Mesendoderm (in vitro differentiated cells): Measurements from ENCODE around the gene SYT2.

Experiments used
- DNase-seq: peaks from one replicate; pipeline ENCODE4 v3.0.0; 2013
- H2AK5ac ChIP-seq: 2 replicates; pipeline ENCODE4 v1.6.1; 2013; ENCODE audit warnings: low read length, inconsistent platforms
- H2BK120ac ChIP-seq: 2 replicates; pipeline ENCODE4 v1.6.1; 2013; ENCODE audit warnings: low read depth, mild to moderate bottlenecking, low read length, moderate library complexity, mixed read lengths
- H2BK15ac ChIP-seq: replicated peaks from 2 replicates; pipeline ENCODE4 v1.6.1; 2013; ENCODE audit warnings: low read depth, mild to moderate bottlenecking, moderate library complexity
- H2BK5ac ChIP-seq: 2 replicates; pipeline ENCODE4 v1.6.1; 2013; ENCODE audit warnings: low read length, inconsistent platforms
- H3K18ac ChIP-seq: 2 replicates; pipeline ENCODE4 v1.6.1; 2013; ENCODE audit warnings: mild to moderate bottlenecking, low read length, mixed read lengths
- H3K23ac ChIP-seq: one replicate; pipeline ENCODE4 v1.6.1; 2013; ENCODE audit warnings: low read length
- H3K27ac ChIP-seq: 2 replicates; pipeline ENCODE4 v1.5.1; 2013; ENCODE audit warnings: low read depth, mild to moderate bottlenecking, inconsistent platforms, low read length, moderate library complexity
- H3K27me3 ChIP-seq: 2 replicates; pipeline ENCODE4 v1.6.1; 2013; ENCODE audit warnings: low read length, control low read depth, mild to moderate bottlenecking, inconsistent platforms; ENCODE audit not compliant: insufficient read depth, poor library complexity
- H3K36me3 ChIP-seq: 2 replicates; pipeline ENCODE4 v1.6.1; 2013; ENCODE audit warnings: low read length, inconsistent platforms; ENCODE audit not compliant: control insufficient read depth, insufficient read depth
- H3K4ac ChIP-seq: one replicate; pipeline ENCODE4 v1.6.1; 2013; ENCODE audit warnings: low read depth, mild to moderate bottlenecking, low read length, moderate library complexity
- H3K4me1 ChIP-seq: 2 replicates; pipeline ENCODE4 v1.6.1; 2013; ENCODE audit warnings: low read depth, low read length, inconsistent platforms; ENCODE audit not compliant: control insufficient read depth
- H3K4me2 ChIP-seq: 2 replicates; pipeline ENCODE4 v1.6.1; 2013; ENCODE audit warnings: low read length
- H3K4me3 ChIP-seq: 2 replicates; pipeline ENCODE4 v1.5.1; 2013; ENCODE audit warnings: mild to moderate bottlenecking, low read length
- H3K56ac ChIP-seq: one replicate; pipeline ENCODE4 v1.6.1; 2013; ENCODE audit warnings: low read length
- H3K79me1 ChIP-seq: 2 replicates; pipeline ENCODE4 v1.6.1; 2013; ENCODE audit warnings: low read length, inconsistent platforms
- H3K79me2 ChIP-seq: 2 replicates; pipeline ENCODE4 v1.6.1; 2013; ENCODE audit warnings: mild to moderate bottlenecking, low read length; ENCODE audit not compliant: control insufficient read depth, insufficient read depth
- H3K9ac ChIP-seq: 2 replicates; pipeline ENCODE4 v1.6.1; 2013; ENCODE audit warnings: low read length, inconsistent platforms
- H4K5ac ChIP-seq: one replicate; pipeline ENCODE4 v1.6.1; 2013; ENCODE audit warnings: low read length
- H4K8ac ChIP-seq: one replicate; pipeline ENCODE4 v1.6.1; 2013; ENCODE audit warnings: low read depth, mild to moderate bottlenecking, control low read depth, low read length, moderate library complexity
- whole genome bisulfite sequencing: extraction: QIAGEN DNeasy Blood & Tissue Kit; methylation state at CpG from one replicate; pipeline ENCODE4 v1.1.7; 2013; ENCODE audit warnings: low lambda C conversion rate, missing lambda C conversion rate; ENCODE audit not compliant: insufficient coverage; ENCODE audit errors: extremely low coverage; 5-methylcytosine and 5-hydroxymethylcytosine counted together

The SYT2 gene

GRCh38 chr1:202600432-202601041 is 109.7 kb downstream of the SYT2 start:
- Histone ChIP-seq H3K23ac (no peak overlapping the region), H2BK120ac (no peak overlapping the region), H3K27ac (no peak overlapping the region), H3K9ac (no peak overlapping the region), H3K4me2 (no peak overlapping the region), H4K5ac (no peak overlapping the region), H3K79me1 (no peaks in the 10 kb centered on the region), H3K4ac (no peak overlapping the region), H3K27me3 (no peaks in the 10 kb centered on the region), H3K4me3 (no peak overlapping the region), H4K8ac (no peak overlapping the region), H3K56ac (no peak overlapping the region), H3K36me3 (no peaks in the 10 kb centered on the region), H2AK5ac (no peak overlapping the region), H3K18ac (no peak overlapping the region), H2BK15ac (no peak overlapping the region), H3K79me2 (no peaks in the 10 kb centered on the region), H2BK5ac (no peak overlapping the region), H3K4me1 (no peaks in the 10 kb centered on the region)
- no peak for DNase-seq
- no CpG with 5 or more reads among the region's 10 CpGs for WGBS

DNA sequence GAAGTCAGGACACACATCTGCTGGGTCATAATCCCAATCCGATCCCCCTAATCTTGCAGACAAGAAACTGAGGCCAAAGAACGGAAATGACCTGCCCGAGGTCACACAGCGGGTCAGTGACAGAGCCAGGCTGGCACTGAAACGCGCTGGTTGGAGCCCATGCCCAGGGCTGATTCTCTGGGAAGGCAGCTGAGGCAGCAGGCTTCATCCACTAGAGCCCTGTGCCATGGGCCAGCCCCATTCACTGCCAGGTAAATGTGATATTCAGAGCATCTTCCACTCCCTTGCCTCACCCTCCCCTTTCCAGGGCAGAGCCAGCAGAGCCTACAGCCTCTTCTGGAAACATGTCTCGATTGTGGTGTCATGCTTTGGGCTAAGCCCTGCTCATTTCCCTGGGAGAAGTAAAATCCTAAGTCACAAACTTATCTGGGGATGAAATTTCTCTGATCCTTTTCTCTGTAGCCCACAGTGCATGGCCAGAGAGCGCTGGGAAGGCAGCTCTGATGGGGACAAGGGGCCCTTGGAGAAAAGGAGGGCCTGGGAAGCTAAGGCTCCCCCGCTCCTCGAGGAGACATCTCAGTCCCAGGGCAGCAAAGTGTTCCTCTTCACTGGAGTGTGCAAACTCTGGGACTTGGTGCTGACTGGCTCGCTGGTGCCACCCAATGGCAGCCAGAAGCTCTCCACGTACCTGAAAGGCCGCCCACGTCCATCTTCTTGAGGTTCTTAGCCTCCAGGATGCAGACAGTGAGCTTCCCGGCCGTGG is 110.4 kb downstream of the SYT2 start:
- DNase-seq, result peak; percentile 86
- H4K8ac ChIP-seq, result no peak overlapping the region
- H3K4me1 ChIP-seq, result no peaks in the 10 kb centered on the region
- no peak overlapping the region for H2AK5ac ChIP-seq
- no peak overlapping the region for H3K27ac ChIP-seq
- no peak overlapping the region for H2BK15ac ChIP-seq
- H3K18ac ChIP-seq, result no peak overlapping the region
- H3K23ac ChIP-seq, result no peak overlapping the region
- H3K79me1 ChIP-seq, result no peaks in the 10 kb centered on the region
- no peaks in the 10 kb centered on the region for H3K79me2 ChIP-seq
- no peak overlapping the region for H3K4ac ChIP-seq
- no peak overlapping the region for H2BK120ac ChIP-seq
- no peak overlapping the region for H4K5ac ChIP-seq
- H3K4me3 ChIP-seq, result no peak overlapping the region
- no peak overlapping the region for H3K9ac ChIP-seq
- no peak overlapping the region for H2BK5ac ChIP-seq
- H3K56ac ChIP-seq, result no peak overlapping the region
- H3K27me3 ChIP-seq, result no peaks in the 10 kb centered on the region
- no peak overlapping the region for H3K4me2 ChIP-seq
- no CpG with 5 or more reads among the region's 16 CpGs for WGBS
- no peaks in the 10 kb centered on the region for H3K36me3 ChIP-seq

DNA sequence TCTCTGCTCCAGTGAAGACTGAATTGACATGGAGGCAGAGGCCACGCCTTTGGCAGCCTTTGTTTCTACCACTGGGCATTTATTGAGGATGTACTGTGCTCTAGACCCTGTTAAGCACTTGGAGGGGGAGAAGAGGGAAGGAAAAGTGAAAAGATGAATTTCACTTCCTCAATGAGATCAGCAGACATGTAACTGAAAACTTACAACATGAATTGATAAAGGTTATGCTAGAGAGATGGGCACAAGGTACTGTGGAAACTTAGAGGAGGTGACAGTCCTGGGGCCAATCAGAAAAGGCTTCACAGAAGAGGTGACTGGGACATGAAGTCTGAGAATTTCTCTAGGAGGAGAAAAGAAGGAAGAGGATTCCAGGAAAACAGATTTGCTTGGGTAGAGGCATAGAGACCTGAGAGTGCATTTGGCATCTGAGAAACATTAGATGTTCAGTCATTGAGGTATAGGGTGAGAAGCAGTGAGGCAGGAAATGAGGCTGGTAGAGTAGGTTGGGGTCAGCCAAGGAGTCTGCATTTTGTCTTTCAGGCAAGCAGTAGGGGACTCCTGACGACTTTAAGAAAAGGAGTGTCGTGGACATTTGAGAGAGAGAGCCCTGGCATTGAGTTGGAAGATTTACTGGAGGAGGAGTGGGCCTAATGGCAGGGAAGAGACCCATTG is 113.0 kb downstream of the SYT2 start:
- Histone ChIP-seq H3K79me1 (no peaks in the 10 kb centered on the region), H3K23ac (no peak overlapping the region), H4K5ac (no peak overlapping the region), H3K36me3 (no peaks in the 10 kb centered on the region), H2BK120ac (no peak overlapping the region), H3K4me3 (no peak overlapping the region), H3K18ac (no peak overlapping the region), H3K27ac (no peak overlapping the region), H3K4ac (no peak overlapping the region), H3K4me2 (no peak overlapping the region), H3K27me3 (no peaks in the 10 kb centered on the region), H3K9ac (no peak overlapping the region), H3K4me1 (no peaks in the 10 kb centered on the region), H2BK5ac (no peak overlapping the region), H3K56ac (no peak overlapping the region), H2AK5ac (no peak overlapping the region), H2BK15ac (no peak overlapping the region), H3K79me2 (no peaks in the 10 kb centered on the region), H4K8ac (no peak overlapping the region)
- WGBS, result no CpG with 5 or more reads among the region's 3 CpGs
- DNase-seq, result no peak

GRCh38 chr1:202596638-202597037 is 113.6 kb downstream of the SYT2 start:
- Histone ChIP-seq H3K36me3 (no peaks in the 10 kb centered on the region), H3K56ac (no peak overlapping the region), H2BK15ac (no peak overlapping the region), H2BK120ac (no peak overlapping the region), H2AK5ac (no peak overlapping the region), H4K5ac (no peak overlapping the region), H3K23ac (no peak overlapping the region), H3K27me3 (no peaks in the 10 kb centered on the region), H3K4me2 (no peak overlapping the region), H4K8ac (no peak overlapping the region), H3K27ac (no peak overlapping the region), H3K79me2 (no peaks in the 10 kb centered on the region), H3K4ac (no peak overlapping the region), H3K4me1 (no peaks in the 10 kb centered on the region), H3K79me1 (no peaks in the 10 kb centered on the region), H3K18ac (no peak overlapping the region), H3K4me3 (no peak overlapping the region), H3K9ac (no peak overlapping the region), H2BK5ac (no peak overlapping the region)
- DNase-seq, result no peak
- WGBS, result no CpG with 5 or more reads among the region's 13 CpGs

GRCh38 chr1:202593845-202594244 is 116.4 kb downstream of the SYT2 start:
- H3K9ac ChIP-seq, result no peak overlapping the region
- H2AK5ac ChIP-seq, result no peak overlapping the region
- H3K4me3 ChIP-seq, result no peak overlapping the region
- H3K36me3 ChIP-seq, result no peaks in the 10 kb centered on the region
- H2BK15ac ChIP-seq, result no peak overlapping the region
- no peaks in the 10 kb centered on the region for H3K27me3 ChIP-seq
- no peak overlapping the region for H2BK5ac ChIP-seq
- no peak overlapping the region for H3K4ac ChIP-seq
- no peak overlapping the region for H3K56ac ChIP-seq
- no peak overlapping the region for H3K18ac ChIP-seq
- no peak overlapping the region for H3K4me2 ChIP-seq
- H3K79me2 ChIP-seq, result no peaks in the 10 kb centered on the region
- no peak overlapping the region for H4K8ac ChIP-seq
- no peaks in the 10 kb centered on the region for H3K79me1 ChIP-seq
- no peak for DNase-seq
- H2BK120ac ChIP-seq, result no peak overlapping the region
- WGBS, result no CpG with 5 or more reads among the region's 4 CpGs
- H3K23ac ChIP-seq, result no peak overlapping the region
- peaks cover 2% of the 10 kb centered on the region for H3K4me1 ChIP-seq
- no peak overlapping the region for H4K5ac ChIP-seq
- H3K27ac ChIP-seq, result no peak overlapping the region
